Measurements from ENCODE around the gene SMARCA5. TPM values are rescaled to one million over a fixed set of nuclear protein-coding genes. Genes with fewer than 3 reads are reported as not detected.

SMARCA5 gene
- total and polyA plus RNA-seq, 9 of the 15 experiments (the other 6 are each of a cell fraction or from before 2014, with no cell fraction given): 21.6 to 57.8 (median 34.6) TPM

DNA sequence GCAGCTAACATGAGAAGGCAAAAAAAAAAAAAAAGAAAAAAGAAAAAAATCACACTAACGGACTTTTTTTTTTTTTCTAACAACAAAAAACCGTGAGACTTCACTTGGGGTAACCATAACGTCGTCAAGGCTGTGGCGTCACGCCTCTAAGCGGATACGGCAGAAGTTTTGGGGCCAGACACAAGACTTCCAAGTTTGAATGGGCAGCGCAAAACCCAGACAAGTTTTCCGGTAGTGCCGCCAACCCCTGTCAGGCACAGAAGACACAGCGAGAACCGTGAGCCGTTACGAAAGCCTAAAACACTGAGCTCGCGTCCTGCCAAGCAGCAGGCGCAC, 556 bp upstream of the SMARCA5 start (continued):
- TF ChIP-seq, protein P1, sequence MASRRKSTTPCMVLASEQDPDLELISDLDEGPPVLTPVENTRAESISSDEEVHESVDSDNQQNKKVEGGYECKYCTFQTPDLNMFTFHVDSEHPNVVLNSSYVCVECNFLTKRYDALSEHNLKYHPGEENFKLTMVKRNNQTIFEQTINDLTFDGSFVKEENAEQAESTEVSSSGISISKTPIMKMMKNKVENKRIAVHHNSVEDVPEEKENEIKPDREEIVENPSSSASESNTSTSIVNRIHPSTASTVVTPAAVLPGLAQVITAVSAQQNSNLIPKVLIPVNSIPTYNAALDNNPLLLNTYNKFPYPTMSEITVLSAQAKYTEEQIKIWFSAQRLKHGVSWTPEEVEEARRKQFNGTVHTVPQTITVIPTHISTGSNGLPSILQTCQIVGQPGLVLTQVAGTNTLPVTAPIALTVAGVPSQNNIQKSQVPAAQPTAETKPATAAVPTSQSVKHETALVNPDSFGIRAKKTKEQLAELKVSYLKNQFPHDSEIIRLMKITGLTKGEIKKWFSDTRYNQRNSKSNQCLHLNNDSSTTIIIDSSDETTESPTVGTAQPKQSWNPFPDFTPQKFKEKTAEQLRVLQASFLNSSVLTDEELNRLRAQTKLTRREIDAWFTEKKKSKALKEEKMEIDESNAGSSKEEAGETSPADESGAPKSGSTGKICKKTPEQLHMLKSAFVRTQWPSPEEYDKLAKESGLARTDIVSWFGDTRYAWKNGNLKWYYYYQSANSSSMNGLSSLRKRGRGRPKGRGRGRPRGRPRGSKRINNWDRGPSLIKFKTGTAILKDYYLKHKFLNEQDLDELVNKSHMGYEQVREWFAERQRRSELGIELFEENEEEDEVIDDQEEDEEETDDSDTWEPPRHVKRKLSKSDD (conservative IDR thresholded peaks at IDR 0.05; ENCODE audit: low read length): no peak
- TF ChIP-seq, protein P2, sequence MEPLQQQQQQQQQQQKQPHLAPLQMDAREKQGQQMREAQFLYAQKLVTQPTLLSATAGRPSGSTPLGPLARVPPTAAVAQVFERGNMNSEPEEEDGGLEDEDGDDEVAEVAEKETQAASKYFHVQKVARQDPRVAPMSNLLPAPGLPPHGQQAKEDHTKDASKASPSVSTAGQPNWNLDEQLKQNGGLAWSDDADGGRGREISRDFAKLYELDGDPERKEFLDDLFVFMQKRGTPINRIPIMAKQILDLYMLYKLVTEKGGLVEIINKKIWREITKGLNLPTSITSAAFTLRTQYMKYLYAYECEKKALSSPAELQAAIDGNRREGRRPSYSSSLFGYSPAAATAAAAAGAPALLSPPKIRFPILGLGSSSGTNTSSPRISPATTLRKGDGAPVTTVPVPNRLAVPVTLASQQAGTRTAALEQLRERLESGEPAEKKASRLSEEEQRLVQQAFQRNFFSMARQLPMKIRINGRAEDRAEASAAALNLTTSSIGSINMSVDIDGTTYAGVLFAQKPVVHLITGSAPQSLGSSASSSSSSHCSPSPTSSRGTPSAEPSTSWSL (CRISPR knock-in tag; IDR thresholded peaks at IDR 0.05; ENCODE audit: borderline replicate concordance): no peak
- TF ChIP-seq ARID1B (IDR thresholded peaks at IDR 0.05) (0 out of 2 replicates have a peak, but pooled peaks have one; percentile 3), PHF8 (IDR thresholded peaks at IDR 0.05; ENCODE audit: borderline replicate concordance, low read length) (peak; percentile 42; the same call in 1 of the 2 replicates), TRIM28 (IDR thresholded peaks at IDR 0.05) (peak; percentile 57; the same call in 1 of the 2 replicates), ZNF197 (CRISPR knock-in tag; IDR thresholded peaks at IDR 0.05; ENCODE audit: low read depth) (no peak), SRSF7 (optimal IDR thresholded peaks at IDR 0.05; ENCODE audit: low read depth, low read length) (no peak), HDAC1 (IDR thresholded peaks at IDR 0.05) (peak in 1 of 2 experiments; percentile 64; a peak in 2 of 4 replicates)
- TF ChIP-seq, protein P3, sequence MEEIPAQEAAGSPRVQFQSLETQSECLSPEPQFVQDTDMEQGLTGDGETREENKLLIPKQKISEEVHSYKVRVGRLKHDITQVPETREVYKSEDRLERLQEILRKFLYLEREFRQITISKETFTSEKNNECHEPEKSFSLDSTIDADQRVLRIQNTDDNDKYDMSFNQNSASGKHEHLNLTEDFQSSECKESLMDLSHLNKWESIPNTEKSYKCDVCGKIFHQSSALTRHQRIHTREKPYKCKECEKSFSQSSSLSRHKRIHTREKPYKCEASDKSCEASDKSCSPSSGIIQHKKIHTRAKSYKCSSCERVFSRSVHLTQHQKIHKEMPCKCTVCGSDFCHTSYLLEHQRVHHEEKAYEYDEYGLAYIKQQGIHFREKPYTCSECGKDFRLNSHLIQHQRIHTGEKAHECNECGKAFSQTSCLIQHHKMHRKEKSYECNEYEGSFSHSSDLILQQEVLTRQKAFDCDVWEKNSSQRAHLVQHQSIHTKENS (CRISPR knock-in tag; IDR thresholded peaks at IDR 0.05): no peak
- TF ChIP-seq, protein P4, sequence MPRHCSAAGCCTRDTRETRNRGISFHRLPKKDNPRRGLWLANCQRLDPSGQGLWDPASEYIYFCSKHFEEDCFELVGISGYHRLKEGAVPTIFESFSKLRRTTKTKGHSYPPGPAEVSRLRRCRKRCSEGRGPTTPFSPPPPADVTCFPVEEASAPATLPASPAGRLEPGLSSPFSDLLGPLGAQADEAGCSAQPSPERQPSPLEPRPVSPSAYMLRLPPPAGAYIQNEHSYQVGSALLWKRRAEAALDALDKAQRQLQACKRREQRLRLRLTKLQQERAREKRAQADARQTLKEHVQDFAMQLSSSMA (CRISPR knock-in tag; IDR thresholded peaks at IDR 0.05): no peak
- TF ChIP-seq, protein P5, sequence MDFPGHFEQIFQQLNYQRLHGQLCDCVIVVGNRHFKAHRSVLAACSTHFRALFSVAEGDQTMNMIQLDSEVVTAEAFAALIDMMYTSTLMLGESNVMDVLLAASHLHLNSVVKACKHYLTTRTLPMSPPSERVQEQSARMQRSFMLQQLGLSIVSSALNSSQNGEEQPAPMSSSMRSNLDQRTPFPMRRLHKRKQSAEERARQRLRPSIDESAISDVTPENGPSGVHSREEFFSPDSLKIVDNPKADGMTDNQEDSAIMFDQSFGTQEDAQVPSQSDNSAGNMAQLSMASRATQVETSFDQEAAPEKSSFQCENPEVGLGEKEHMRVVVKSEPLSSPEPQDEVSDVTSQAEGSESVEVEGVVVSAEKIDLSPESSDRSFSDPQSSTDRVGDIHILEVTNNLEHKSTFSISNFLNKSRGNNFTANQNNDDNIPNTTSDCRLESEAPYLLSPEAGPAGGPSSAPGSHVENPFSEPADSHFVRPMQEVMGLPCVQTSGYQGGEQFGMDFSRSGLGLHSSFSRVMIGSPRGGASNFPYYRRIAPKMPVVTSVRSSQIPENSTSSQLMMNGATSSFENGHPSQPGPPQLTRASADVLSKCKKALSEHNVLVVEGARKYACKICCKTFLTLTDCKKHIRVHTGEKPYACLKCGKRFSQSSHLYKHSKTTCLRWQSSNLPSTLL (IDR thresholded peaks at IDR 0.05): no peak
- TF ChIP-seq, protein P6, sequence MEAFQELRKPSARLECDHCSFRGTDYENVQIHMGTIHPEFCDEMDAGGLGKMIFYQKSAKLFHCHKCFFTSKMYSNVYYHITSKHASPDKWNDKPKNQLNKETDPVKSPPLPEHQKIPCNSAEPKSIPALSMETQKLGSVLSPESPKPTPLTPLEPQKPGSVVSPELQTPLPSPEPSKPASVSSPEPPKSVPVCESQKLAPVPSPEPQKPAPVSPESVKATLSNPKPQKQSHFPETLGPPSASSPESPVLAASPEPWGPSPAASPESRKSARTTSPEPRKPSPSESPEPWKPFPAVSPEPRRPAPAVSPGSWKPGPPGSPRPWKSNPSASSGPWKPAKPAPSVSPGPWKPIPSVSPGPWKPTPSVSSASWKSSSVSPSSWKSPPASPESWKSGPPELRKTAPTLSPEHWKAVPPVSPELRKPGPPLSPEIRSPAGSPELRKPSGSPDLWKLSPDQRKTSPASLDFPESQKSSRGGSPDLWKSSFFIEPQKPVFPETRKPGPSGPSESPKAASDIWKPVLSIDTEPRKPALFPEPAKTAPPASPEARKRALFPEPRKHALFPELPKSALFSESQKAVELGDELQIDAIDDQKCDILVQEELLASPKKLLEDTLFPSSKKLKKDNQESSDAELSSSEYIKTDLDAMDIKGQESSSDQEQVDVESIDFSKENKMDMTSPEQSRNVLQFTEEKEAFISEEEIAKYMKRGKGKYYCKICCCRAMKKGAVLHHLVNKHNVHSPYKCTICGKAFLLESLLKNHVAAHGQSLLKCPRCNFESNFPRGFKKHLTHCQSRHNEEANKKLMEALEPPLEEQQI (IDR thresholded peaks at IDR 0.05): no peak
- TF ChIP-seq, protein P7, sequence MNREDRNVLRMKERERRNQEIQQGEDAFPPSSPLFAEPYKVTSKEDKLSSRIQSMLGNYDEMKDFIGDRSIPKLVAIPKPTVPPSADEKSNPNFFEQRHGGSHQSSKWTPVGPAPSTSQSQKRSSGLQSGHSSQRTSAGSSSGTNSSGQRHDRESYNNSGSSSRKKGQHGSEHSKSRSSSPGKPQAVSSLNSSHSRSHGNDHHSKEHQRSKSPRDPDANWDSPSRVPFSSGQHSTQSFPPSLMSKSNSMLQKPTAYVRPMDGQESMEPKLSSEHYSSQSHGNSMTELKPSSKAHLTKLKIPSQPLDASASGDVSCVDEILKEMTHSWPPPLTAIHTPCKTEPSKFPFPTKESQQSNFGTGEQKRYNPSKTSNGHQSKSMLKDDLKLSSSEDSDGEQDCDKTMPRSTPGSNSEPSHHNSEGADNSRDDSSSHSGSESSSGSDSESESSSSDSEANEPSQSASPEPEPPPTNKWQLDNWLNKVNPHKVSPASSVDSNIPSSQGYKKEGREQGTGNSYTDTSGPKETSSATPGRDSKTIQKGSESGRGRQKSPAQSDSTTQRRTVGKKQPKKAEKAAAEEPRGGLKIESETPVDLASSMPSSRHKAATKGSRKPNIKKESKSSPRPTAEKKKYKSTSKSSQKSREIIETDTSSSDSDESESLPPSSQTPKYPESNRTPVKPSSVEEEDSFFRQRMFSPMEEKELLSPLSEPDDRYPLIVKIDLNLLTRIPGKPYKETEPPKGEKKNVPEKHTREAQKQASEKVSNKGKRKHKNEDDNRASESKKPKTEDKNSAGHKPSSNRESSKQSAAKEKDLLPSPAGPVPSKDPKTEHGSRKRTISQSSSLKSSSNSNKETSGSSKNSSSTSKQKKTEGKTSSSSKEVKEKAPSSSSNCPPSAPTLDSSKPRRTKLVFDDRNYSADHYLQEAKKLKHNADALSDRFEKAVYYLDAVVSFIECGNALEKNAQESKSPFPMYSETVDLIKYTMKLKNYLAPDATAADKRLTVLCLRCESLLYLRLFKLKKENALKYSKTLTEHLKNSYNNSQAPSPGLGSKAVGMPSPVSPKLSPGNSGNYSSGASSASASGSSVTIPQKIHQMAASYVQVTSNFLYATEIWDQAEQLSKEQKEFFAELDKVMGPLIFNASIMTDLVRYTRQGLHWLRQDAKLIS (CRISPR knock-in tag; IDR thresholded peaks at IDR 0.05): no peak

Measured in K562 (cell line).